ENCODE data around the gene PIEZO1. TPM values are rescaled to one million over a fixed set of nuclear protein-coding genes. Genes with fewer than 3 reads are reported as not detected.

PIEZO1 gene
- total RNA-seq, 1 experiment from 2014 or later = 71.1 TPM

GRCh38 chr16:88747588-88748301 lies 37.3 kb downstream of the PIEZO1 start:
- Histone ChIP-seq H2AFZ (ENCODE audit: low read length) (no peak overlapping the region), H3K18ac (ENCODE audit: insufficient read length, low read depth, low read length) (no peak overlapping the region), H4K20me1 (ENCODE audit: control insufficient read depth, insufficient read depth, insufficient read length) (no peaks in the 10 kb centered on the region), H3K56ac (ENCODE audit: insufficient read length, low read depth, low read length) (no peak overlapping the region), H3K23ac (ENCODE audit: insufficient read length, low read depth, low read length) (no peak overlapping the region), H3K4me2 (ENCODE audit: insufficient read depth, insufficient read length, low read length) (no peak overlapping the region), H3K9ac (ENCODE audit: extremely low read depth, insufficient read length, low read length) (no peak overlapping the region), H3K4me1 (ENCODE audit: insufficient read depth, low read length) (no peaks in the 10 kb centered on the region), H4K8ac (replicated peaks; ENCODE audit: insufficient read length, low read depth, low read length) (no peak overlapping the region), H4K91ac (ENCODE audit: insufficient read length, low read depth, low read length) (no peak overlapping the region), H3K23me2 (ENCODE audit: insufficient read length, low read depth, low read length, poor library complexity, severe bottlenecking) (no peaks in the 10 kb centered on the region), H3K27ac (ENCODE audit: insufficient read length, low read depth, low read length) (no peak overlapping the region), H2BK20ac (ENCODE audit: low read depth, low read length, poor library complexity, severe bottlenecking) (no peak overlapping the region), H2BK12ac (ENCODE audit: insufficient read length, low read depth, low read length) (no peak overlapping the region), H3K79me1 (ENCODE audit: insufficient read depth, low read depth, low read length, poor library complexity, severe bottlenecking) (no peaks in the 10 kb centered on the region), H3K14ac (ENCODE audit: insufficient read depth, low read length) (no peak overlapping the region), H4K5ac (ENCODE audit: insufficient read length, low read depth, low read length) (no peak overlapping the region), H3K27me3 (ENCODE audit: insufficient read depth, low read length) (no peaks in the 10 kb centered on the region), H3T11ph (ENCODE audit: low read length) (no peak overlapping the region), H2AK5ac (ENCODE audit: insufficient read length, low read length) (no peak overlapping the region), H3K9me3 (ENCODE audit: control insufficient read depth, low read depth, low read length) (no peaks in the 10 kb centered on the region), H2BK120ac (ENCODE audit: low read depth, low read length, poor library complexity, severe bottlenecking) (no peak overlapping the region), H3K79me2 (ENCODE audit: insufficient read depth, low read length) (no peaks in the 10 kb centered on the region), H3K4ac (ENCODE audit: low read depth, low read length) (no peak overlapping the region), H2BK5ac (ENCODE audit: insufficient read length, low read length) (no peak overlapping the region), H2BK15ac (ENCODE audit: low read depth, low read length) (no peak overlapping the region)
- H3K27me3 Mint-ChIP-seq (ENCODE audit: low read depth) = no peaks in the 10 kb centered on the region
- H3K9me3 Mint-ChIP-seq = no peaks in the 10 kb centered on the region
- DNase-seq = peak; percentile 83
- TF ChIP-seq CTCF (conservative IDR thresholded peaks at IDR 0.05) = peak; percentile 81
- H3K4me3 Mint-ChIP-seq = no peak overlapping the region
- WGBS (ENCODE audit: extremely low coverage, insufficient read length, low lambda C conversion rate) = no CpG with 5 or more reads among the region's 26 CpGs
- no peaks in the 10 kb centered on the region for H3K36me3 Mint-ChIP-seq (ENCODE audit: insufficient read depth in 1 of 3, low read depth in 3 of 3)
- H3K4me1 Mint-ChIP-seq = peaks cover 0 to 20% of the 10 kb centered on the region in 2 experiments; a peak in 2 of 4 replicates
- no peak overlapping the region for H3K27ac Mint-ChIP-seq
